Activated gamma-delta T cell (primary cell): ENCODE measurements around the gene TSPAN9.
A peak's percentile ranks its signal among the peaks of the same experiment; 100 is the strongest.
"Not testable (repeated sequence)": the region's sequence is repeated elsewhere in the genome, so short reads cannot be mapped to it uniquely, and the experiment has no call there.

ENCODE experiments used
- DNase-seq: peaks from one replicate; lab custom pipeline; 2025; lab: John Stamatoyannopoulos, UW

The TSPAN9 gene

DNA sequence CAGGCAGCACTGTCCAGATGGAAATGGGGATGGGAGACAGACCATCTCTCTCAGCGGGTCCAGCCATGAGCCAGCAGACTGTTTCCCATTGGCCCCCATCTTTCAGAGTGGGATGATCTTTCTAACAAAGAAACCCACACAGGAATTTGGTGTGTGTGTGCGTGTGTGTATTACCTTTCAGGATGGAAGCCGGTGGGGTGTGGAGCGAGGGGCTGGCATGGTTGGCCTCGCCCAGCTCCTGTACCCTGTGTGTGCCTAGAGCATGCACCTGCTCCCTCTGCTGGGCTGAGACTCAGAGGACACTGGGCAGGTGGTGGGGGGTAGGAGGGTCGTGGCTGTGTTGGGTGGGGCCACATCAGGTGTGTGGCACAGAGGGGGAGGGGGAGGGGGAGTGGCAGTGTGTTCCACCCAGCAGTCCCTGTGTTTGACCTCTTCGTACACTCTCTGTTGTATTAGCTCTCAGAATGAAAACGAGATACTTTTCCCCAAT is 33.0 kb upstream of the TSPAN9 start:
- no peak for DNase-seq

DNA sequence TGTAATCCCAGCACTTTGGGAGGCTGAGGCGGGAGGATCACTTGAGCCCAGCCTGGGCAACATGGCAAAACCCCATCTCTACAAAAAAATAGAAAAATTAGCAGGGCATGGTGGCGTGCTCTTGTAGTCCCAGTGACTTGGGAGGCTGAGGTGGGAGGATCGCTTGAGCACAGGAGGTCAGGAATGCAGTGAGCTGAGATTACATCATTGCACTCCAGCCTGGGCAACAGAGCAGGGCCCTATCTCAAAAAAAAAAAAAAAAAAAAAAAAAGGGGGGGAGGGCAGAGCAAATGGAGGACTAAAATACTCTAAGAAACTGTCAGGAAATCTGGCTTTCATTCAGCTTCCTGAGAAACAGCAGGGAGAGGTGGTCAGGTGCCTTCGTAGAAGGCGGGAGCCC is 31.7 kb upstream of the TSPAN9 start:
- no peak for DNase-seq

DNA sequence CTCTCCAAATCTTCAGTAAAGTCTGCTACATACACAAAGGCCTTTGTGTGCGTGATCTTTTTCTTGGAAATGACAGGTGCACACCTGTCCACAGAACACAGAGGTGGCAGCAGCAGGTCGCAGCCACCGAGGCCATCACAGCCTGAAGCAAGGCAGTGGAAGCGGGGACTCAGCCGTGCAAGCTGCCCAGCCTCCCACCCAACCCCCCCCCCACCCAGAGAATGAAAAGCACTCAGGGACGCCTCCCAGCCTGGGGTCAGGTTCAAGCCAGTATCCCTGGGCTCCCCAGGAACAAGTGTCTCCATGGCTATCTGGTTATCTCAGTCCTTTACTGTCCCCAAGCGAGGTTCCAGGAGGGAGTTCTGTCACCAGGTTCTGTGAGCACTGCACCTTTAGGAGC is 31.2 kb upstream of the TSPAN9 start:
- no peak for DNase-seq

DNA sequence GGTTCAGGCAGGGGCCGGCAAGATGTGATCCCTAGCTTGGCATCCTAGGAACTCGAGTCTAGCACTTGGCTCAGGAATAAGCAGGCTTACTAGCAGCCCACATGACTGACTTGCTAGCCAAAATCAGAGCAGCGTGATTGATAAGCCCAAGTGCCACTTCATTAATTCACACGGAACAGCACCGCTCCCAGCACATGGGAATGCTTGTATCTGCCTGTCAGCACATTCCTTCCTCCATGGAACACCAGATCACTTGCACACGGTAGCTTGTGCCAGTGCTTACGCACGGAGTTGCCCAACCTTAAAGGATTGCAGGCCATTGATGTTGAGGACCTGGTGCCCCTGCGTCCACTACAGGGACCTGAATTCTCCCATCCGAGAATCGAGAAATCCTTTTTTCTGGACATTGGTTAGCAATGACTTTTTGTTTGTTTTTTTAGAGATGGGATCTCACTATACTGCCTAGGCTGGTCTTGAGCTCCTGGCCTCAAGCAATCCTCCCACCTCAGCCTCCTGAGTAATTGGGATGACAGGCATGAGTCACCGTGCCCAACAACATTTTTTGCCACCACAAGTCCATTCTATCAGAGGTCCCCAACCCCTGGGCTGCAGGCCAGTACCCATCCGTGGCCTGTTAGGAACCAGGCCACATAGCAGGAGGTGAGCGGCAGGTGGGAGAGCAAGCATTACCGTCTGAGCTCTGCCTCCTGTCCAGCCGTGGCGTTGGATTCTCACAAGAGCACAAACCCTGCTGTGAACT is 30.6 kb upstream of the TSPAN9 start:
- DNase-seq: no peak

DNA sequence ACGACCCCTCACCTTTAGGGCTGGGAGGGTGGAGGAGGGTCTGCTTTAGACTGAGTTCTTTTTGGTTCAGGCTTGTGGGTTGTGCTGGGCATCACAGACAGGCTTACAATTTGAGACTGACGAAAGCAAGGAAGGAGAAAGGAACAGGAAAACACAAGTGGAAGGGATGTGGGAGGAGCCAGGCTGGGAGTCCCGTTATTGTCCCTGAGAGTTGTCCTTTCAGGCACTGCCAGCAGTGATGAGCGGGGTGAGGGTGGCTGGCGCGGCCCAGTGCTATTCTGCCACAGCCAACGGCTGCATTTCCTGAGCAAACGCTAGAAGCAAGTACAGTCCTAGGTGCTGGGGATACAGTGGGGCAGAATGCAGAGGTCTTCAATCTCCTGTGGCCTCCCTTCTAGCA is 29.2 kb upstream of the TSPAN9 start:
- no peak for DNase-seq

DNA sequence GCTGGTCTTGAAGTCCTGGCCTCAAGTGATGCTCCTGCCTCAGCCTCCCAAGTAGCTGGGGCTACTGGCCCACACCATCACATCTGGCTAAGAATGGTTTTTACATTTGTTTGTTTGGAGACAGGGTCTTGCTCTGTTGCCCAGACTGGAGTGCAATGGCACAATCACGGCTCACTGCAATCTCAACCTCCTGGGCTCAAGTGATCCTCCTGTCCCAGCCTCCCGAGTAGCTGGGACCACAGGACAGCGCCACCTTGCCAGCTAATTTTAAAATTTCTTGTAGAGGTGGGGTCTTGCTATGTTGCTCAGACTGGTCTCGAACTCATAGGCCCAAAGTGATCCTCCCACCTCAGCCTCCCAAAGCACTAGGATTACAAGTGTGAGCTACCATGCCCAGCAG is 28.6 kb upstream of the TSPAN9 start:
- no peak for DNase-seq

DNA sequence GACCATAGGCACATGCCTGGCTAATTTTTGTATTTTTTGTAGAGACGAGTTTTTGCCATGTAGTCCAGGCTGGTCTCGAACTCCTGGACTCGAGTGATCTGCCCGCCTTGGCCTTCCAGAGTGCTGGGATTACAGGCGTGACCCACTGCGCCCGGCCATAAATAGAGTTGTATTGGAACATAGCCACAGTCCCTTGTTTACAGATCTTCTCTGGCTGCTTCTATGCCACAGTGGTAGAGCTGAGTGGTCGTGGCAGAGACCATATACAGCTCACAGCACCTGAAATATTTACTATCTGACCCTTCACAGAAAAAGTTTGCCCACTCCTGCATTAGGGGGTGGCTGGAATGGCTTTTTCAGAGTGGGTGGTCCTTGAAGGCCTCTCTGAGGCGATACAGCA is 28.0 kb upstream of the TSPAN9 start:
- no peak for DNase-seq

DNA sequence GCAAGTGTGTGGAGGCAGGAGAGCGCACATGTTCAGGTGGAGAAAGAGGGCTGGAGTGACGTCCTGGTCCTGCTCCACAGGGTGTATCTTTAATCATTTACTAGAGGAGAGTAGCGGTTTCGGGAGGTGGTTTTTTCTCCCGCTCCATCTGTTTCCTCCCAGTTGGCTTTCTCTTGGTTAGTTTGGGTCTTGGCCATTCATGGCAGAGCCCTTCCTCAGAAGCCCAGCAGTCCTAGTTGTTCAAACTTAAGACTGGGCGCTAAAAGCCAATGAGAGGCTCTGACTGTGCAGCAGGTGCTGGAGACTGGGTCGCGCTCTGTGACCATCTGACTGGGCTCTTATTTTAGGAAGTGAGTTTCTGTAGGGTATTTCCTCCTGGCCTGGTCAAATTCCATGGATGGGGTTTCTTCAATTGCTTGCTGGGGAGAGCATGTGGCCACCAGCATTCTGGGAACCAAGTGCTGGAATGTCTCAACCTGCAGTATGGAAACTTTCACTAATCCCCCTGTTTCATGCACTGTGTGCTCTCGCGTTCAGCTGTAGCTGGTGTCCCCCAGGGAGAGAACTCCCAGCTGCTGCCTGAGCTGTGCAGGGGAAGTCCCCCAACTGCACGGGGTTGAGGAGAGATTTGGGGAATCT is 27.4 kb upstream of the TSPAN9 start:
- DNase-seq: no peak

DNA sequence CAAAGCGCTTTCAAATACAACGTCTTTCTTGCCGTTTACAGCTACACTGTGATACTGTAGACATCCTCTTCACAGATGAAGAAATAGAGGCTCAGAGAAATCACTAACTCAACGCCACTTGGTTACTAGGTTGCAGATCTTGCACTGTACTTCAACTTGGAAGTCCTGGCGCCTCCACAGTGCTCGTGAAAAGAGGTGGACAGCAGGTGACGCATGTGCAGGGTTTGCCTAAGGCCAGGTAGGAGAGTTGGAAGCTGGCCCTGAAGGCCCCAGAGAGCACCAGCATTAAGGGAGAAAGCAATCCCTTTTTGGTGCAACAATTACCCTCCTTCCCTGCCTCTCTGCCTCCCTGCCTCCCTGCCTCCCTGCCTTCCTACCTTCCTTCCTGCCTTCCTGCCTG is 22.8 kb upstream of the TSPAN9 start:
- no peak for DNase-seq

DNA sequence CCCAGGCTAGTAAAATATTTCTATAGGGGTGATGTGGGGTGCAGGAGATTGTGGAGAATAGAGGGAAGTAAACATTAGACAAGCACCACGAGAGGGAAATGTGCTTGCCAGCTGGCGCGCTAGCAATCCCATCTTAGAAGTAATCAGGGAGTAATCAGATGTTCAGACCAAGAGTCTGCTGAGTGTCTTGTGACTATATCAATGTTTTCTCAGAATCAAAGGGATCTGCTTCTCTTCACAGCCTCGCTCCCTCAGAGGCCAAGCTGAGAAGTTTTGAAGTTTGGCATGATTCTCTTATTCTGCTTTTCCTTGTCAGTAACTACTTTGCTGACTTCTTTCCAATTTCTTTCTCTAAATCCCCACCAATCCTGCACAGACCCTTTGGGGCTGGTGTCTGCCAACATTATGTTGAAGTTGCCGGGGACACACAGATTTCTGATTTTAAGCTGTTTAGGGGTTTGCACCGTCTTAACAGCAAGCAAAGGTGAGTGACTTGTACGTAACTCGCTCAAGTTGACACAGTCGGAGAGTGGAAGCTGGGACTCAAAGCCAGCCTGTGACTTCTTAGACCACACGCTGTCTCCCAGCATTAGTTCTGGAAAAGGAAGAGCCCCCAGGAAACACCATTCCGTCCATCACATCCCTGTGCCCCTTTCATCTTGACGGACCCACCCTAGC is 22.0 kb upstream of the TSPAN9 start:
- DNase-seq: no peak

DNA sequence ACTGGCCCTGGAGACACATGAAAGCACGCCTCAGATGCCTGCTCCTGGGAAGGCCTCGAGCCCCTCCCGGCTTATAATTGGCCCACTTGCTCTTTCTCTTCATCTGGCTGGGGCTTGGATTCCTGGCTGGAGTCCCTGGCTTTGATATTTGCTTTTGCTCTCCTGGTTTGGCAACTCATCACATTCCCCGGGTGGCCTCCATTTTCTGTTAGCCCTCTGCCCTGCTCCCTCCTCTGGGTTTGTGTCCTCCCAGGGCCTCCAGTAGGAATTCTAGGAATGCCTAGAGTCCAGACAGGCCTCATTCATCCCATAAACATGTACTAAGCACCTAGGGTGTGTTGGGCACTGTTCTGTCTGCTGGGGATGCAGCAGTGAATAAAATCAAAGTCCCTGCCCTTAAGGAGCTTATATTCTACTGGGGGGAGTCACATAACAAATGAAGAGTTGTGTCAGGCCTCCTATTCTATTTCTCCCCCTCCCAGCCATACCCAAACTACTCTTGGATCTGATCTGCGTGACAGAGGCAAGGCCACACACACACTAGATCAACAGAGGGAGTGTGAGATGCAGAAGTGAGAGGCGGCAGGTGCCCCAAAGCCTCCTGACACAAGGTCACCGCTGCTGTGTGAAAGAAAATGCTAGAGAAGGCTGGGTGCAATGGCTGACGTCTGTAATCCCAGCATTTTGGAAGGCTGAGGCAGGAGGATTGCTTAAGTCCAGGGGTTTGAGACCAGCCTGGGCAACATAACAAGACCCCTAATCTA is 21.3 kb upstream of the TSPAN9 start:
- no peak for DNase-seq

DNA sequence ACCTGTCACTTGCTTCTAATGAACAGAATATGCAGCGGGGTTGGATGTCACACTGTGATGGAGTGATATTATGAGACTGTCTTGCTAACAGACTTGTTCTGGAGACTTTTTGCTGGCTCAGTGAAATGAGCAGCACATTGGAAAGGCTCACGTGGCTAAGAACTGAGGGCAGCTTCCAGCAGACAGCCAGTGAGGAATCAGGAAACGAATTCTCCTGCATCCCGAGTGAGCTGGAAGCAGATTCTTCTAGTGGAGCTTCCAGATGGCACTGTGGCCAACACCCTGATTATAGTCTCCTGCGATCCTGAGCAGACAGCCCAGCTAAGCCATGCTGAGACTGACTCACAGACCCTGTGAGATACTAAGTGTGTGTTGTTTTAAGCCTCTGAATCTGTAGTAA is 16.1 kb upstream of the TSPAN9 start:
- no peak for DNase-seq

DNA sequence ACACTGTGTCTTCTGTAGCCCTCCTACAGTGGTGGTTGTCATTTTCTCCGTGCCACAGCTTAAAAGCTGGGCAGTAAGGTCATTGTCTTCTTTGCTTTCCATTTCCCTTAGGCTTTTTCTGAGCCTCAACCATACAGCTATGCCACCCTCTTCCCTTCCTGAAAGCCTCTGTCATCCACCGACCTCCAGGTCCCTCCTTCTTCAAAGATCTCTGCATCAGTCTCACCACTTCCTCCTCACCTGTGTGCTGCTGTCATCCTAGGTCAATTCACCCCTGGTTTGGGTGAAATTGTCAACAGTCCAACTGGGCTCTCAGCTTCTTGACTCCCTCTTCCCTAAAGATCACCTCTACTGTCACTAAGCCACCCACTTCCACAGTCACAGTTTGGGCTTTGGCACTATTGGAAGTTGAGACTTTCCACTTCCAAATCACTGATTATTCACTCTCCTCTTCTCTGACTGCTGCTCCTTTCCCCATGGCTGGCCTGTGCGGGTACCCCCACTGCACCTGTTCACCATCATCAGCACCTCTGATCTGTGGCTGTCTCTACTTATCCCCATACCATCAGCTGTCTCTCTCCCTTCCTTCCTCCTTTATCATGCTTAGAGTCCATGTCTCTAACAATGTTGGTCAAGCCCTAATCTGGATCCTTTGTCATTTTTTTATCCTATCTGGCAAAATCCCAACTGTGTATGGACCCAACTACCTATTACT is 15.5 kb upstream of the TSPAN9 start:
- no peak for DNase-seq

DNA sequence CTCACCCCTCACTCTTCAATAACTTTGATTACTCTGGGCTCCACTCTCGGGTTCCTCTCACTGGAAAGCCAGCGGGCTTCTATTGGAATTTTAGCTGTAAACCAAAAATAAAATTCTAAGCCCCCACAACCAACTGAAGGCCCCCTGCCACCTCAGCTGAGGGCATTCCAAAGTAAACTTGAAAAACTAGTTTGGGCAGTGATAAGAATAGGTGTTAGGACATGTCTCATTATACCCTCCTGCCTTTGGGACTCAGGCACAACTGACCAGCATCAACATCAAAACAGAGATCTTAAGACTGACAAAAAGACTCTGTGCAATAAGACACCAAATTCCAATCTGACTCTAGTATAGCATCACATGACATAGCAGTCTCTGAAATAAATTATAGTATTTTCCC is 11.9 kb upstream of the TSPAN9 start:
- DNase-seq: no peak

DNA sequence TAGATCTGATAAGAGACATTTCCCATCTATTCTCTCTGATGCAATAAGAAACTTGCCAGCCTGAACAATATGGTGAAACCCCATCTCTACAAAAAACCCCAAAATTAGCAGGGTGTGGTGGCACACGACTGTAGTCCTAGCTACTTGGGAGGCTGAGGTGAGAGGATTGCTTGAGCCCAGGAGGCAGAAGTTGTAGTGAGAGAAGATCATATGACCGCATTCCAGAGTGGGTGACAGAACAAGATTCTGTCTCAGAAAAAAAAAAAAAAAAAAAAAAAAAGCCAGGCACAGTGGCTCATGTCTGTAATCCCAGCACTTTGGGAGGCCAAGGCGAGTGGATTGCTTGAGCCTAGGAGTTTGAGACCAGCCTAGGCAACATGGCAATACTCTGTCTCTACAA is 11.3 kb upstream of the TSPAN9 start:
- DNase-seq: not testable (repeated sequence)

DNA sequence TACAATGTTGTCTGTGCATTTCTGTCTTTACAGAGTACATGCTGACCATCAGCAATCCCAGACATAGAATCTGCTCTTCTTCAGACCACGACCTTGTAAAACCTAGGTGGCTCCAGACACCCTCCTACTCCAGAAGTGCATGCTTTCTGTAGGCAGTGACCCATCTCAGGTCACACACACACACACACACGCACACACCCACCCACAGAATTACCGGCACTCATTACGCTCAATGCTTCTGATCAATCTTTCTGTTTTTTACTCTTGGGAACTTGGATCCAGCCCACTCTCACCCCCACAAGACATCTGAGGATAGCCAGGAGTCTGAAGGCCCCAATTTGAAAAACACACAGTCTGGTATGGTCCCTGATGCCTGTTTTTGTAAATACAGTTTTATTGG is 7.5 kb upstream of the TSPAN9 start:
- DNase-seq: no peak

DNA sequence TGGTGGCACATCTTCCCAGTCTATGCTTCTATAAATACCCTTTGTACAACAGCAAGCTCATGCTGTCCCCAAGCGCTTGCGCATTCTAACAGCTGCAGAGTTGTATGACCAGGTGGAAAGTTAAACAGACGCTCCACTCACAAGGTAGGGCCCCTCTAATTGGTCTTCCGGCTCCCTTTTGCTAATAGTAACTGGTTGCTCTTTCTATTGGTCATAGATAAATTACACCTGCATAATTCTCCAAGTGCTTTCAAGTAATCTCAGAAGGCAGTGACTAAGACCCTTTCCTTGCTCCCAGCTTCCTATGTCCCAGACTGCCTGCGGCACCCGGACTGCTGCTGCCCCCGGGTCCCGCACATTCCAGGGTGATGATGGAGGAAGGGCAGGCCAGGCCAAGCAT is 6.1 kb upstream of the TSPAN9 start:
- no peak for DNase-seq

DNA sequence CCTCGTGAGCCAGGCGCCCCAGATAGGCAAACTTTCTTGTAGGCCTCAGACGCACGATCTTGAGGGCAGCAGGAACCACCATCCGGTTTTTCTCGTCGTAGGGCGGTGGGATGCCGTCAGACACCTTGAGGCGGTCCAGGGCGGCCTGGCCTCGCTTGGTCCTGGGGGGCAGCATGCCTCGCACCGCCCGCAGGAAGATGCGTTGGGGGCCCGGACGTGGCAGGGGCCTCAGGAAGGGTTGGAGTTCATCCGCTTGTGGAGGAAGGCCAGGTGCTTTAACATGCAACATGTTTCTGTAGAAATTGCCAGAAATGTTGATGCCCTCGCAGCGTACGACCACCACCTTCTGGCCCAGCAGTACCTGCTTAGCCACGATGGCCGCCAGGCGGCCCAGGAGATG is 5.5 kb upstream of the TSPAN9 start:
- no peak for DNase-seq

DNA sequence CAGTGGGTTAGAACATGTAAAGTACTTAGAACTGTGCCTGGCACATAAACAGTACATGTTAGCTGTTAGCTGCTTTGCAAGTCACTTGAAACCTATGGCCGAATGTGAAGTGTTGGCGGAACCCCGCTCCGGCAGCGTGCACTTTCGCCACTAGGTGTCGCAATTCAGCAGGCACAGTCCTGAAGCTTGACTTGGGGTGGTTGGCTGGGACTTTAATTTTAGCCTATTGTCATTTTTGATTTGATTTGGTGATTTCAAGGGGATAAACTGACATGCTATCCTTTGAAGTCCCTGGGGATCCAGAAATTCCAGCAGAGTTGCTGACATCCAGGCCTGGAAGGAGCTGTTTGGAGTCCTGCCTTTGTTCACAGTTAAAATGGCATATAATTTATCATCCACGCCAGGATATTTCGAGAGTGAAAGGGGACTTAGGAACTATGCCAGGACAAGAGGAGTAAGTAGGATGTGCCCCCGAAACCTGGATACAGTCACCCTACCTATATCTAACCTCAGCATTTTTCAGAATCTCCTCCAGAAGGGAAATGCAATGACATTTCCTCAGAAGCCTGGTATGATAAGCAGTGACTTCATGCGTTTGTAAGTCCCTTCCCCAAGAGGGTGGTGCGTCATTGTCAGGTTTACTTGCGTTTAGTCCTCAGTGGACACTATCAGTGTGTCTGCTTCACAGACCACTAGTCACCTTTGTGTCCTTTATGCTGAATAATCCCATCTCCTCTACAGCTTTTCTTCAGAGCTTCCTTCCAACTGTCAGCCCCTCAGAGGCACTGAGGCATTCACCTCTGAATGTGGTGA is 3.5 kb upstream of the TSPAN9 start:
- peak; percentile 46 for DNase-seq

DNA sequence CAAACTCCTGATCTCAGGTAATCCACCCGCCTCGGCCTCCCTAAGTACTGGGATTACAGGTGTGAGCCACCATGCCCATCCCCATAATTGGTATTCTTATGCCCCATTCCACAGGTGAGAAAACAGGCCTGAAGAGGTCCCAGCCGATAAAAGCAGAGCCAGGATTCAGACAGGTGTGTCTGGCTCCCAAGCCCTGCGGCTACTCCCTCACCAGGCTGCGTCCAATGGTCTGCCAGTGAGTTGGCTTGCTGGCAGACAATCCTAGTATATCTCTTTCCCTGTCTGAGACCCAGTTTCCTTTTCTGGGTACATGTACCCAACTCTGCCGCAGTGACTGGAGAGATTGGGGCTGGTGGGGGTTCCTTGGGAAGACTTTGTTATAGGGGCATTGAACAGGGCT is 1.9 kb upstream of the TSPAN9 start:
- DNase-seq: no peak

DNA sequence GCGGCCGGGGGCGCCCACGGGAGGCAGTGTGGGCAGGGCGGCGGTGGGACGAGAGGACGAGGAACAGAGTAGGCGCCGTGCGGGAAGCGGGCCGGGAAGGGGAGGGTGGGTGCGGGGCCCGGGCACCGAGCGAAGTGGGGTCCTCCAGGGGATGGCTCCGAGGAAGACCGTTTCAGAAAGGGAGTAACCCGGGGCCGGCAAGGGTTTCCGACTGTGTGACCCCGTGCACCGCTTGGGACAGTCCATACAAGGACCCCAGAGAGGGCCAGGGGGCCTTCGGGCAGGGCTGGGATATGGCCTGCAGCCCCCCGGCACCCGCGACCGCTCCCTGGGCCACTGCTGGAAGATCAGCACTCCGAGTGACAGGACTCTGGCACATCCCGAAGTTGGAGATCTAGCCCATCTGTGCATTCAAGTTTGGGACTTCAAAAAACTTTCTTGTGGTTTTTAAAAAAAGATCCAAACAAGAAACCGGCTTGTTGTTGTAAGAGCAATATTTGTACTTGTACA is 448 bp downstream of the TSPAN9 start:
- DNase-seq: no peak
